ENCODE measurements around the gene AFAP1L2.

AFAP1L2 gene

GRCh38 chr10:114308531-114309363, 95.6 kb downstream of the AFAP1L2 start:
- no peak for DNase-seq

- DNase-seq = no peak
Observed at GRCh38 chr10:114307731-114308130, 96.6 kb downstream of the AFAP1L2 start.

- no peak for DNase-seq
Observed at GRCh38 chr10:114306116-114306973, 98.0 kb downstream of the AFAP1L2 start.

- no peak for DNase-seq
Observed at GRCh38 chr10:114305521-114305925, 98.8 kb downstream of the AFAP1L2 start.

GRCh38 chr10:114304571-114305421, 99.5 kb downstream of the AFAP1L2 start:
- DNase-seq = peak; percentile 26 to 45

- peak; percentile 76 to 80 for DNase-seq
Observed at GRCh38 chr10:114304017-114304570, 100.2 kb downstream of the AFAP1L2 start.

GRCh38 chr10:114303556-114303955, 100.7 kb downstream of the AFAP1L2 start:
- DNase-seq = no peak

- DNase-seq = no peak
Observed at GRCh38 chr10:114301951-114302710, 102.2 kb downstream of the AFAP1L2 start.

GRCh38 chr10:114301177-114301576, 103.1 kb downstream of the AFAP1L2 start:
- DNase-seq = no peak

GRCh38 chr10:114300036-114300645, 104.2 kb downstream of the AFAP1L2 start:
- no peak for DNase-seq

GRCh38 chr10:114297136-114297705, 107.1 kb downstream of the AFAP1L2 start:
- no peak for DNase-seq

GRCh38 chr10:114295393-114295792, 108.9 kb downstream of the AFAP1L2 start:
- no peak for DNase-seq

GRCh38 chr10:114294549-114294948, 109.8 kb downstream of the AFAP1L2 start:
- no peak for DNase-seq

GRCh38 chr10:114293075-114293474, 111.2 kb downstream of the AFAP1L2 start:
- DNase-seq = no peak

- no peak for DNase-seq
Observed at GRCh38 chr10:114291516-114291915, 112.8 kb downstream of the AFAP1L2 start.

- no peak for DNase-seq
Observed at GRCh38 chr10:114291076-114291475, 113.2 kb downstream of the AFAP1L2 start.

GRCh38 chr10:114290038-114290437, 114.3 kb downstream of the AFAP1L2 start:
- no peak for DNase-seq

- DNase-seq = no peak
Observed at GRCh38 chr10:114289096-114289436, 115.2 kb downstream of the AFAP1L2 start.

GRCh38 chr10:114288424-114289095, 115.7 kb downstream of the AFAP1L2 start:
- DNase-seq = no peak

GRCh38 chr10:114286921-114287320, 117.4 kb downstream of the AFAP1L2 start:
- no peak for DNase-seq

Data from inflammatory macrophage (primary cell).